PC-9 (cell line): ENCODE results near the gene OR4F15.

Source experiments
- EZH2 ChIP-seq: fragments of 200-600 bp; sonication (generic); IDR thresholded peaks from 2 replicates; pipeline ENCODE4 v1.8.0; 2017; ENCODE audit warnings: antibody characterized with exemption, low read depth
- TF ChIP-seq, protein P1 (sequence below): fragments of 200-600 bp; sonication (generic); conservative IDR thresholded peaks from 2 replicates; pipeline ENCODE4 v1.6.1; 2017; ENCODE audit warnings: mixed run types, antibody characterized with exemption, mild to moderate bottlenecking, moderate library complexity

DNA sequence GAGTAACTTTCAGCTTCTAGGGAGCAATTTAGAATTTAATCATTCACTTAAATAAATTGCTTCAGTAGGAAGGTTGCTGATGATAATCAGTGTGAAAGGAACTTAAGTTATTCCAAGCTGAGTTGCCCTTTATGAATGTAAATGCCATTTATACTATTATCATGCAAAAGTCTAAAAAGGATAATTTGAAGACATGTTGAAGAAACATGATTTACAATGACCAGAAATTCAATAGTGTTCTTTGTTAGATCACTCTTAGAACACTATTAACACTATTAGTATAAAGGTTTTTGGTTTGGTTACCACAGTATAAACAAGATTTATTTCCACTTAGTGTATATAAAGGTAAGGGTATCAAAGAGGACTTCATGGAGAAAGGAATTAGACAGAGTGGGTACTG lies 7.1 kb upstream of the OR4F15 start:
- TF ChIP-seq, protein P1, sequence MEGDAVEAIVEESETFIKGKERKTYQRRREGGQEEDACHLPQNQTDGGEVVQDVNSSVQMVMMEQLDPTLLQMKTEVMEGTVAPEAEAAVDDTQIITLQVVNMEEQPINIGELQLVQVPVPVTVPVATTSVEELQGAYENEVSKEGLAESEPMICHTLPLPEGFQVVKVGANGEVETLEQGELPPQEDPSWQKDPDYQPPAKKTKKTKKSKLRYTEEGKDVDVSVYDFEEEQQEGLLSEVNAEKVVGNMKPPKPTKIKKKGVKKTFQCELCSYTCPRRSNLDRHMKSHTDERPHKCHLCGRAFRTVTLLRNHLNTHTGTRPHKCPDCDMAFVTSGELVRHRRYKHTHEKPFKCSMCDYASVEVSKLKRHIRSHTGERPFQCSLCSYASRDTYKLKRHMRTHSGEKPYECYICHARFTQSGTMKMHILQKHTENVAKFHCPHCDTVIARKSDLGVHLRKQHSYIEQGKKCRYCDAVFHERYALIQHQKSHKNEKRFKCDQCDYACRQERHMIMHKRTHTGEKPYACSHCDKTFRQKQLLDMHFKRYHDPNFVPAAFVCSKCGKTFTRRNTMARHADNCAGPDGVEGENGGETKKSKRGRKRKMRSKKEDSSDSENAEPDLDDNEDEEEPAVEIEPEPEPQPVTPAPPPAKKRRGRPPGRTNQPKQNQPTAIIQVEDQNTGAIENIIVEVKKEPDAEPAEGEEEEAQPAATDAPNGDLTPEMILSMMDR: no peak
- no peak for TF ChIP-seq EZH2
